Panc1 (cell line): Measurements from ENCODE around the gene FEM1B. TPM values are rescaled to one million over a fixed set of nuclear protein-coding genes. Genes with fewer than 3 reads are reported as not detected.

Experiments used
- ATAC-seq: fragments of 200-7000 bp; cut with Tn5 transposase; 2 replicates; pipeline ENCODE4 v1.9.1; 2020; ENCODE audit warnings: mild to moderate bottlenecking, moderate library complexity
- BruUV-seq: library from RNA; stranded (reverse); fragments of 400-500 nt; replicated peaks from 2 replicates; lab custom pipeline; 2021; lab: Mats Ljungman, UMichigan
- CTCF ChIA-PET: fragments of 300-600 bp; sonication (Branson Sonifier 250); formaldehyde crosslinking; loops from one replicate; lab custom pipeline; 2022; ENCODE audit warnings: antibody characterized with exemption; lab: Charles Lee
- POLR2A ChIA-PET: fragments of 300-600 bp; sonication (Branson Sonifier 250); formaldehyde crosslinking; loops from one replicate; lab custom pipeline; 2022; ENCODE audit warnings: antibody characterized with exemption; lab: Charles Lee
- DNase-seq: peaks from one replicate; pipeline ENCODE4 v3.0.0-alpha.2; 2010; ENCODE audit warnings: low read depth, low spot score
- H3K27ac ChIP-seq: 2 replicates; pipeline ENCODE4 v1.5.1; 2011; ENCODE audit warnings: mild to moderate bottlenecking, low read length, inconsistent platforms
- H3K27me3 ChIP-seq: fragments of 200-500 bp; sonication (Bioruptor generic); 2 replicates; pipeline ENCODE4 v1.6.0; 2014; ENCODE audit warnings: low read length, inconsistent platforms; ENCODE audit not compliant: control insufficient read depth, insufficient read depth
- H3K36me3 ChIP-seq: fragments of 200-500 bp; sonication (Bioruptor generic); 2 replicates; pipeline ENCODE4 v1.5.1; 2014; ENCODE audit warnings: inconsistent platforms, mild to moderate bottlenecking, low read length, moderate library complexity; ENCODE audit not compliant: control insufficient read depth, insufficient read depth
- H3K4me1 ChIP-seq: 2 replicates; pipeline ENCODE4 v1.5.1; 2011; ENCODE audit warnings: inconsistent platforms, mild to moderate bottlenecking, low read length, moderate library complexity; ENCODE audit not compliant: control insufficient read depth, insufficient read depth
- H3K4me3 ChIP-seq, 2 experiments: 2 replicates each; pipeline ENCODE4 v1.5.1; 2011 to 2012; ENCODE audit warnings: low read depth in 2 of 2, low read length in 2 of 2, mild to moderate bottlenecking in 2 of 2, inconsistent platforms in 1 of 2, moderate library complexity in 1 of 2
- H3K9me3 ChIP-seq: fragments of 200-500 bp; sonication (Bioruptor generic); 2 replicates; pipeline ENCODE4 v1.5.1; 2014; ENCODE audit warnings: low read depth, mild to moderate bottlenecking, inconsistent platforms, low read length, moderate library complexity; ENCODE audit not compliant: control insufficient read depth, insufficient read depth
- CTCF ChIP-seq: fragments of 450-650 bp; IDR thresholded peaks from 2 replicates; pipeline ENCODE4 v1.5.1; 2017; ENCODE audit warnings: mild to moderate bottlenecking
- POLR2AphosphoS5 ChIP-seq: IDR thresholded peaks from 2 replicates; pipeline ENCODE4 v1.6.1; 2012; ENCODE audit warnings: mild to moderate bottlenecking, low read depth, low read length, moderate library complexity
- REST ChIP-seq, 2 experiments: IDR thresholded peaks; 2 replicates each; pipeline ENCODE4 v1.6.1; 2011 to 2012; ENCODE audit warnings: low read depth in 2 of 2, control low read depth in 1 of 2, low read length in 1 of 2, mild to moderate bottlenecking in 1 of 2, moderate library complexity in 1 of 2; ENCODE audit not compliant: insufficient read depth in 1 of 2
- SIN3A ChIP-seq: IDR thresholded peaks from 2 replicates; pipeline ENCODE4 v1.6.1; 2012; ENCODE audit warnings: low read depth, mild to moderate bottlenecking, low read length, moderate library complexity, borderline replicate concordance; ENCODE audit not compliant: insufficient read depth
- TCF7L2 ChIP-seq: IDR thresholded peaks from 2 replicates; pipeline ENCODE4 v1.6.1; 2011; ENCODE audit warnings: mild to moderate bottlenecking, low read depth, low read length, inconsistent platforms
- in situ Hi-C: cut with HindIII; loops from 2 replicates; pipeline ENCODE4 v1.10.0; 2016; ENCODE audit warnings: low sequenced_read_pairs, low pct_unique_long_range_greater_than_20kb
- intact Hi-C: fragments of 100-400 bp; cut with micrococcal nuclease; formaldehyde crosslinking; loops from one replicate; pipeline ENCODE4 v1.10.0; 2022; ENCODE audit not compliant: unreplicated experiment
- total RNA-seq: library from RNA; stranded (reverse); gene quantifications from one replicate; pipeline ENCODE4 v1.2.1, GENCODE V29; 2021; ENCODE audit not compliant: unreplicated experiment

The FEM1B gene
- total RNA-seq, 1 experiment from 2014 or later, result 34.8 TPM

DNA sequence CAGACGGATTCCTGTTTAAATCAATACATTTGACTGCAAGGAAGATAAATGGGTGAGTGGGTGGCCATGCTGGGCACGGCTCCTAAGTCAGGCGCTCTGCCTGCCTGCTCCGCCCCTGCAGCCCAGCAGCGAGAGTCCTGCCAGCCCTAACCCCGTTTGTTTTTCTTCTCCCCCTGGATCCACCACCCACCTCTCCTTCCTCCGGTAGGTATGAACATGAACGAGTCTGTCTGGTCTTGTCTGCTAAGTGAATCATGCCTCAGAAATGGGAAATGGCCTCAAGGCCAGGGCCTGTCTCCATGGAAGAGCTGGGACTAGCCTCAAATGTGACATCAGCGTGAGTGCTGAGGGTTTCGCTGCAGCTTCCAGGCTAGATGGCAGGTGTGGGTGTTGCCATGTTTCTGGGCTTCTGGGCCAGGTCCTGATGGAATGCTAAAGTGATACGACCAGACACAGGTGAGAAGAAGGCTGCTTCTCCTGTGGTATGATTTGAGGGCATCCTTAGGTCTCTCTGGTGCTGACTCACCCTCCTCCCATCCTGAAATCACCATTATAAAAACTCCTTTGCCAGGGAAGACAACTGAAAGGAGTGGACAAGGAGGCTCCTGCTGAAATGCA is 5.6 kb upstream of the FEM1B start:
- CTCF ChIA-PET, result no interaction called here
- H3K4me3 ChIP-seq, result no peak overlapping the region
- H3K27ac ChIP-seq, result peak overlapping the region; percentile 37; the same call in 1 of the 2 replicates
- peak; percentile 70 for ATAC-seq
- intact Hi-C loops (no loop called here), in situ Hi-C loops (no loop called here)
- peaks cover 18% of the 10 kb centered on the region for H3K4me1 ChIP-seq
- no peak for DNase-seq
- no peak for TF ChIP-seq CTCF
- no peak for TF ChIP-seq SIN3A
- TF ChIP-seq POLR2AphosphoS5, result no peak
- TF ChIP-seq REST (IDR thresholded peaks at IDR 0.05; ENCODE audit: insufficient read depth in 1 of 2, low read depth in 2 of 2, low read length in 1 of 2), result no peak
- no peak for TF ChIP-seq TCF7L2
- POLR2A ChIA-PET, result no interaction called here
- H3K36me3 ChIP-seq, result no peaks in the 10 kb centered on the region
- H3K9me3 ChIP-seq, result no peaks in the 10 kb centered on the region
- BruUV-seq, result no TSS peak
- no peaks in the 10 kb centered on the region for H3K27me3 ChIP-seq

- no peak for TF ChIP-seq TCF7L2
- no peak for TF ChIP-seq CTCF
- no peak for TF ChIP-seq REST (IDR thresholded peaks at IDR 0.05; ENCODE audit: insufficient read depth in 1 of 2, low read depth in 2 of 2, low read length in 1 of 2)
- in situ Hi-C loops (no loop called here), intact Hi-C loops (no loop called here)
- Histone ChIP-seq H3K4me3 (no peak overlapping the region), H3K4me1 (peaks cover 18% of the 10 kb centered on the region), H3K27me3 (no peaks in the 10 kb centered on the region), H3K27ac (no peak overlapping the region), H3K9me3 (no peaks in the 10 kb centered on the region), H3K36me3 (no peaks in the 10 kb centered on the region; the same call in 1 of the 2 replicates)
- ATAC-seq (no peak), DNase-seq (no peak)
- CTCF ChIA-PET, result no interaction called here
- BruUV-seq, result no TSS peak
- POLR2A ChIA-PET, result interaction anchor here (0.7 kb wide), 1 partner anchor 15 kb away, joined by 4 read pairs; no protein-coding TSS in a partner anchor
These were observed 4.7 kb upstream of the FEM1B start for GRCh38 chr15:68272721-68273271.
